A549 (cell line): ENCODE results near the gene OBP2A. TPM values are rescaled to one million over a fixed set of nuclear protein-coding genes. Genes with fewer than 3 reads are reported as not detected.

Experiments
- ATAC-seq, 2 experiments: fragments of 200-7000 bp in 1 of 2; fragments of >200 bp in 1 of 2; cut with Nextera tagmentation in 1 of 2; cut with Tn5 transposase in 1 of 2; 3 replicates each; pipeline versions ENCODE4 v1.8.0 to v1.9.1; 2018 to 2020; ENCODE audit warnings: mild to moderate bottlenecking in 1 of 2, moderate library complexity in 1 of 2
- CTCF ChIA-PET: fragments of 300-600 bp; sonication (Branson Sonifier 250); formaldehyde crosslinking; extraction: SDS; loops from one replicate; lab custom pipeline; 2021; ENCODE audit warnings: antibody characterized with exemption, inconsistent platforms; lab: Yijun Ruan, JAX
- POLR2A ChIA-PET: fragments of 350-600 bp; formaldehyde crosslinking; extraction: SDS; loops from one replicate; lab custom pipeline; 2021; ENCODE audit warnings: antibody characterized with exemption, inconsistent platforms; lab: Yijun Ruan, JAX
- DNase-seq, 2 experiments: peaks; one replicate each; pipeline versions ENCODE4 v3.0.0 to v3.0.0-alpha.2; 2011 to 2016; ENCODE audit warnings: low read depth in 1 of 2, low spot score in 1 of 2
- FAIRE-seq: peaks from 2 replicates; lab custom pipeline; 2011; peaks lifted over from hg19 to GRCh38; lab: Jason Lieb, UNC
- H3K27ac ChIP-seq, 2 experiments: fragments of >200 bp; sonication (Bioruptor Twin); formaldehyde crosslinking; 3 replicates each; pipeline ENCODE4 v1.5.1; 2016 to 2017
- H3K4me1 ChIP-seq: fragments of >200 bp; sonication (Bioruptor Twin); formaldehyde crosslinking; 3 replicates; pipeline ENCODE4 v1.6.1; 2016
- H3K4me2 ChIP-seq: fragments of >200 bp; sonication (Bioruptor Twin); formaldehyde crosslinking; 3 replicates; pipeline ENCODE4 v1.6.1; 2016
- H3K4me3 ChIP-seq: fragments of >200 bp; sonication (Bioruptor Twin); formaldehyde crosslinking; 3 replicates; pipeline ENCODE4 v1.5.1; 2016
- H3K9me3 ChIP-seq: fragments of >200 bp; sonication (Bioruptor Twin); formaldehyde crosslinking; 3 replicates; pipeline ENCODE4 v1.6.1; 2016
- BCL3 ChIP-seq: fragments of >200 bp; sonication (Bioruptor Twin); formaldehyde crosslinking; IDR thresholded peaks from 3 replicates; pipeline ENCODE4 v1.6.1; 2016
- BHLHE40 ChIP-seq: IDR thresholded peaks from 2 replicates; pipeline ENCODE4 v1.6.1; 2012; ENCODE audit warnings: low read depth, low read length, inconsistent platforms
- CHD2 ChIP-seq: fragments of 150-350 bp; IDR thresholded peaks from 2 replicates; pipeline ENCODE4 v1.6.1; 2014; ENCODE audit warnings: low read length; ENCODE audit not compliant: partially characterized antibody
- CHD4 ChIP-seq: fragments of 200-600 bp; sonication (generic); IDR thresholded peaks from 2 replicates; pipeline ENCODE4 v1.6.1; 2016; ENCODE audit warnings: antibody characterized with exemption, mild to moderate bottlenecking, borderline replicate concordance
- E2F6 ChIP-seq: IDR thresholded peaks from 2 replicates; pipeline ENCODE4 v1.6.1; 2012; ENCODE audit warnings: low read depth, borderline replicate concordance
- ELK1 ChIP-seq: fragments of 150-350 bp; IDR thresholded peaks from 2 replicates; pipeline ENCODE4 v1.6.1; 2014; ENCODE audit warnings: low read depth, mild to moderate bottlenecking, low read length
- EP300 ChIP-seq, 2 experiments: fragments of >200 bp; sonication (Bioruptor Twin); formaldehyde crosslinking; IDR thresholded peaks; 2 replicates in 1 of 2; 3 replicates in 1 of 2; pipeline ENCODE4 v1.6.1; 2016 to 2017
- FOSB ChIP-seq: fragments of 250-450 bp; sonication (Bioruptor Pico); IDR thresholded peaks from 2 replicates; pipeline ENCODE4 v1.5.0; 2020; ENCODE audit warnings: mild to moderate bottlenecking, moderate library complexity
- FOSL2 ChIP-seq, 2 experiments: fragments of 450-650 bp in 1 of 2; fragments of >200 bp in 1 of 2; sonication (Bioruptor Twin) in 1 of 2; formaldehyde crosslinking; IDR thresholded peaks; 2 replicates each; pipeline versions ENCODE4 v1.5.0 to v1.6.1; 2016 to 2020; ENCODE audit warnings: mild to moderate bottlenecking in 1 of 2, moderate library complexity in 1 of 2
- GATA3 ChIP-seq: IDR thresholded peaks from 2 replicates; pipeline ENCODE4 v1.6.1; 2012; ENCODE audit warnings: borderline replicate concordance
- HEYL ChIP-seq: fragments of 250-450 bp; sonication (Bioruptor Pico); IDR thresholded peaks from 2 replicates; pipeline ENCODE4 v1.8.0; 2021; ENCODE audit warnings: mild to moderate bottlenecking, moderate library complexity
- HOXB13 ChIP-seq: fragments of 250-450 bp; sonication (Bioruptor Pico); IDR thresholded peaks from 2 replicates; pipeline ENCODE4 v1.5.0; 2020; ENCODE audit warnings: low read depth, mild to moderate bottlenecking, moderate library complexity
- HOXB5 ChIP-seq: fragments of 250-450 bp; sonication (Bioruptor Pico); IDR thresholded peaks from 2 replicates; pipeline ENCODE4 v1.5.0; 2020; ENCODE audit warnings: mild to moderate bottlenecking, moderate library complexity
- JUN ChIP-seq, 2 experiments: fragments of >200 bp; sonication (Bioruptor Twin); formaldehyde crosslinking; IDR thresholded peaks; 2 replicates in 1 of 2; 3 replicates in 1 of 2; pipeline ENCODE4 v1.6.1; 2016 to 2017
- JUNB ChIP-seq: fragments of >200 bp; sonication (Bioruptor Twin); formaldehyde crosslinking; IDR thresholded peaks from 2 replicates; pipeline ENCODE4 v1.6.1; 2016
- MAZ ChIP-seq: fragments of 150-350 bp; IDR thresholded peaks from 2 replicates; pipeline ENCODE4 v1.6.1; 2014; ENCODE audit warnings: antibody characterized with exemption, low read depth, low read length, borderline replicate concordance
- NFE2L2 ChIP-seq: fragments of 150-350 bp; conservative IDR thresholded peaks from 2 replicates; pipeline ENCODE4 v1.6.1; 2014; ENCODE audit warnings: low read length
- NR3C1 ChIP-seq: fragments of >200 bp; sonication (Bioruptor Twin); formaldehyde crosslinking; IDR thresholded peaks from 3 replicates; pipeline ENCODE4 v1.6.1; 2017
- PBX3 ChIP-seq: IDR thresholded peaks from 2 replicates; pipeline ENCODE4 v1.6.1; 2012
- PHF8 ChIP-seq: fragments of 200-600 bp; sonication (generic); IDR thresholded peaks from 2 replicates; pipeline ENCODE4 v1.6.1; 2016; ENCODE audit warnings: low read depth, mild to moderate bottlenecking, antibody characterized with exemption, moderate library complexity, borderline replicate concordance
- POLR2A ChIP-seq: IDR thresholded peaks from 2 replicates; pipeline ENCODE4 v1.6.1; 2012; ENCODE audit warnings: mild to moderate bottlenecking, low read length
- POLR2AphosphoS2 ChIP-seq: conservative IDR thresholded peaks from 2 replicates; pipeline ENCODE4 v1.6.1; 2012; ENCODE audit warnings: low read length, improper control_type of control experiment, inconsistent platforms
- RAD21 ChIP-seq, 2 experiments: fragments of >200 bp in 1 of 2; sonication (Bioruptor Twin) in 1 of 2; formaldehyde crosslinking in 1 of 2; IDR thresholded peaks in 1 of 2; conservative IDR thresholded peaks in 1 of 2; 2 replicates in 1 of 2; 3 replicates in 1 of 2; pipeline ENCODE4 v1.6.1; 2012 to 2018; ENCODE audit warnings: inconsistent platforms in 1 of 2
- RARB ChIP-seq: fragments of 250-450 bp; sonication (Bioruptor Pico); IDR thresholded peaks from 2 replicates; pipeline ENCODE4 v1.8.0; 2021; ENCODE audit warnings: mild to moderate bottlenecking, moderate library complexity
- RFX5 ChIP-seq: fragments of 450-650 bp; IDR thresholded peaks from 2 replicates; pipeline ENCODE4 v1.7.1; 2014; ENCODE audit warnings: antibody characterized with exemption, mild to moderate bottlenecking, moderate library complexity
- RNF2 ChIP-seq: fragments of 200-600 bp; sonication (generic); IDR thresholded peaks from 2 replicates; pipeline ENCODE4 v1.6.1; 2016; ENCODE audit warnings: low read depth, mild to moderate bottlenecking, antibody characterized with exemption, moderate library complexity, borderline replicate concordance
- TFCP2L1 ChIP-seq: fragments of 250-450 bp; sonication (Bioruptor Pico); IDR thresholded peaks from 2 replicates; pipeline ENCODE4 v1.5.0; 2021; ENCODE audit warnings: mild to moderate bottlenecking
- TP53 ChIP-seq: fragments of 250-450 bp; sonication (Bioruptor Pico); IDR thresholded peaks from 2 replicates; pipeline ENCODE4 v1.5.0; 2021; ENCODE audit warnings: mild to moderate bottlenecking, moderate library complexity
- ZFP36 ChIP-seq: fragments of 450-650 bp; IDR thresholded peaks from 2 replicates; pipeline ENCODE4 v1.6.1; 2014; ENCODE audit warnings: borderline replicate concordance; ENCODE audit not compliant: partially characterized antibody
- ZNF302 ChIP-seq: fragments of 250-450 bp; sonication (Bioruptor Pico); IDR thresholded peaks from 2 replicates; pipeline ENCODE4 v1.9.0; 2021; ENCODE audit warnings: inconsistent platforms, mild to moderate bottlenecking, moderate library complexity
- ZSCAN20 ChIP-seq: fragments of 250-450 bp; sonication (Bioruptor Pico); IDR thresholded peaks from 2 replicates; pipeline ENCODE4 v1.8.0; 2022; ENCODE audit warnings: mild to moderate bottlenecking, moderate library complexity
- WGBS: methylation state at CpG from one replicate; pipeline ENCODE4 v1.1.6; 2017; ENCODE audit errors: missing lambda C conversion rate; 5-methylcytosine and 5-hydroxymethylcytosine counted together
- polyA plus RNA-seq, 4 experiments: library from polyadenylated mRNA; depleted of rRNA in 3 of 4; stranded (reverse); fragments of >200 nt; fragmentation: RNase III in 1 of 4; extraction: RNeasy Plus Mini Kit Qiagen cat#74134 plus additional on column Dnase treatment in 1 of 4; gene quantifications; 2 replicates in 3 of 4; 3 replicates in 1 of 4; pipeline ENCODE4 v1.2.3, GENCODE V29; 2011 to 2017

The OBP2A gene
- polyA plus RNA-seq, 2 of the 4 experiments (the other 2 are of a cell fraction): not detected

- POLR2A ChIA-PET: no interaction called here
- Histone ChIP-seq H3K9me3 (peaks cover 18% of the 10 kb centered on the region; the same call in 2 of the 3 replicates), H3K4me3 (no peak overlapping the region)
- 17% methylated on average over 1 of the region's 1 CpG for WGBS
- no peak for TF ChIP-seq NR3C1
- TF ChIP-seq PHF8: no peak
- TF ChIP-seq JUN (IDR thresholded peaks at IDR 0.05): no peak
- TF ChIP-seq FOSB (CRISPR knock-in tag): no peak
- no peak for TF ChIP-seq POLR2A
- TF ChIP-seq CHD2: no peak
- TF ChIP-seq JUNB: no peak
- TF ChIP-seq MAZ: no peak
- no peak for TF ChIP-seq ZFP36
- TF ChIP-seq HEYL: no peak
- no peak for TF ChIP-seq FOSL2 (IDR thresholded peaks at IDR 0.05)
- TF ChIP-seq FOSL2 (CRISPR knock-in tag; IDR thresholded peaks at IDR 0.05): no peak
- no peak for TF ChIP-seq TP53
- no peak for TF ChIP-seq NFE2L2
- TF ChIP-seq, all 56 proteins: peak for 0
- CTCF ChIA-PET: no interaction called here
- no peaks in the 10 kb centered on the region for H3K4me1 ChIP-seq
- H3K4me2 ChIP-seq: no peak overlapping the region
- no peak overlapping the region for H3K27ac ChIP-seq
- no peak for ATAC-seq
- no peak for DNase-seq
- no peak for FAIRE-seq
Measured at GRCh38 chr9:135563039-135563476, 17.1 kb downstream of the OBP2A start.

GRCh38 chr9:135563858-135564257 is 17.9 kb downstream of the OBP2A start:
- TF ChIP-seq RAD21 (conservative IDR thresholded peaks at IDR 0.05 in 1 of 2, IDR thresholded peaks at IDR 0.05 in 1 of 2): no peak
- TF ChIP-seq CHD4: no peak
- no peak for TF ChIP-seq EP300 (IDR thresholded peaks at IDR 0.05)
- TF ChIP-seq TFCP2L1 (CRISPR knock-in tag): no peak
- no peak for TF ChIP-seq HOXB13
- ATAC-seq (no peak), FAIRE-seq (no peak), DNase-seq (no peak)
- H3K4me1 ChIP-seq: no peaks in the 10 kb centered on the region
- H3K27ac ChIP-seq: no peak overlapping the region
- peaks cover 20% of the 10 kb centered on the region for H3K9me3 ChIP-seq
- no peak overlapping the region for H3K4me2 ChIP-seq
- ChIA-PET POLR2A (no interaction called here), CTCF (no interaction called here)
- 56% methylated on average over 12 of the region's 12 CpGs for WGBS
- no peak overlapping the region for H3K4me3 ChIP-seq

- POLR2A ChIA-PET: no interaction called here
- WGBS: 40% methylated on average over 2 of the region's 9 CpGs
- Histone ChIP-seq H3K4me1 (no peaks in the 10 kb centered on the region), H3K9me3 (peaks cover 27% of the 10 kb centered on the region), H3K27ac (no peak overlapping the region), H3K4me2 (no peak overlapping the region), H3K4me3 (no peak overlapping the region)
- FAIRE-seq (no peak), ATAC-seq (peak; percentile 58 to 70; a peak in 5 of 6 replicates), DNase-seq (no peak)
- CTCF ChIA-PET: interaction anchor here (0.8 to 1.2 kb wide), 2 partner anchors 36 to 38 kb away, joined by 3 to 5 read pairs; no protein-coding TSS in a partner anchor
- TF ChIP-seq MAZ: no peak
- no peak for TF ChIP-seq GATA3
- no peak for TF ChIP-seq ZSCAN20 (CRISPR knock-in tag)
- no peak for TF ChIP-seq CHD2
- TF ChIP-seq TP53: no peak
- no peak for TF ChIP-seq RARB (CRISPR knock-in tag)
- no peak for TF ChIP-seq PBX3
- no peak for TF ChIP-seq ELK1
- no peak for TF ChIP-seq NFE2L2
- TF ChIP-seq E2F6: no peak
- TF ChIP-seq RNF2: no peak
- TF ChIP-seq BHLHE40: no peak
- no peak for TF ChIP-seq POLR2AphosphoS2
- TF ChIP-seq BCL3: no peak
- TF ChIP-seq ZFP36: no peak
- TF ChIP-seq ZNF302 (CRISPR knock-in tag): no peak
- no peak for TF ChIP-seq HOXB5 (CRISPR knock-in tag)
- no peak for TF ChIP-seq RFX5
Measured at GRCh38 chr9:135565141-135565628, 19.3 kb downstream of the OBP2A start.
